Keratinocyte (primary cell): ENCODE data around the gene UNKL. TPM values are rescaled to one million over a fixed set of nuclear protein-coding genes. Genes with fewer than 3 reads are reported as not detected.

Experiments used
- DNase-seq: peaks from one replicate; pipeline ENCODE4 v3.0.0-alpha.2; 2011; ENCODE audit warnings: low read depth, missing footprints, low spot score
- FAIRE-seq: peaks from 2 replicates; lab custom pipeline; 2011; peaks lifted over from hg19 to GRCh38; lab: Jason Lieb, UNC
- H2AFZ ChIP-seq: 2 replicates; pipeline ENCODE4 v1.6.0; 2012; ENCODE audit warnings: low read length, control low read depth, inconsistent platforms; ENCODE audit not compliant: control insufficient read depth
- H3K27ac ChIP-seq: 2 replicates; pipeline ENCODE4 v1.5.1; 2011; ENCODE audit warnings: low read length; ENCODE audit not compliant: control insufficient read depth, insufficient read depth
- H3K27me3 ChIP-seq: 3 replicates; pipeline ENCODE4 v1.6.0; 2011; ENCODE audit warnings: low read length; ENCODE audit not compliant: control insufficient read depth, insufficient read depth; ENCODE audit errors: extremely low read depth
- H3K36me3 ChIP-seq, 2 experiments: 2 replicates in 1 of 2; 3 replicates in 1 of 2; pipeline ENCODE4 v1.5.1; 2011; ENCODE audit warnings: low read length in 2 of 2, mild to moderate bottlenecking in 1 of 2; ENCODE audit not compliant: control insufficient read depth in 2 of 2, insufficient read depth in 2 of 2; ENCODE audit errors: extremely low read depth in 1 of 2
- H3K4me1 ChIP-seq: 3 replicates; pipeline ENCODE4 v1.5.1; 2011; ENCODE audit warnings: low read length; ENCODE audit not compliant: control insufficient read depth, insufficient read depth; ENCODE audit errors: extremely low read depth
- H3K4me2 ChIP-seq: 3 replicates; pipeline ENCODE4 v1.6.0; 2011; ENCODE audit warnings: low read depth, low read length; ENCODE audit not compliant: control insufficient read depth, insufficient read depth; ENCODE audit errors: extremely low read depth
- H3K4me3 ChIP-seq, 3 experiments: fragments of 200-600 bp in 1 of 3; sonication (generic) in 1 of 3; 2 replicates in 2 of 3; 3 replicates in 1 of 3; pipeline ENCODE4 v1.5.1; 2011 to 2016; ENCODE audit warnings: low read length in 3 of 3, mild to moderate bottlenecking in 3 of 3, control low read depth in 2 of 3, inconsistent platforms in 1 of 3, low read depth in 1 of 3, mixed read lengths in 1 of 3, mixed run types in 1 of 3, moderate library complexity in 1 of 3; ENCODE audit not compliant: control insufficient read depth in 2 of 3, insufficient read depth in 2 of 3; ENCODE audit errors: extremely low read depth in 1 of 3
- H3K79me2 ChIP-seq: 2 replicates; pipeline ENCODE4 v1.6.0; 2012; ENCODE audit warnings: low read length; ENCODE audit not compliant: control insufficient read depth, insufficient read depth
- H3K9ac ChIP-seq: 3 replicates; pipeline ENCODE4 v1.6.0; 2011; ENCODE audit warnings: low read length; ENCODE audit not compliant: control insufficient read depth, insufficient read depth; ENCODE audit errors: extremely low read depth
- H3K9me1 ChIP-seq: 3 replicates; pipeline ENCODE4 v1.6.0; 2011; ENCODE audit warnings: low read length; ENCODE audit not compliant: control insufficient read depth, insufficient read depth; ENCODE audit errors: extremely low read depth
- H3K9me3 ChIP-seq: 2 replicates; pipeline ENCODE4 v1.5.1; 2012; ENCODE audit warnings: low read depth, low read length; ENCODE audit not compliant: control insufficient read depth
- H4K20me1 ChIP-seq: 3 replicates; pipeline ENCODE4 v1.6.0; 2011; ENCODE audit warnings: low read length; ENCODE audit not compliant: control insufficient read depth, insufficient read depth; ENCODE audit errors: extremely low read depth
- EZH2 ChIP-seq: IDR thresholded peaks from one replicate; pipeline ENCODE4 v1.6.1; 2012; ENCODE audit warnings: inconsistent platforms, mild to moderate bottlenecking, low read length, moderate library complexity
- dilution Hi-C: fragments of 300-500 bp; cut with MboI; formaldehyde crosslinking; loops from one replicate; pipeline ENCODE4 v1.7.0; 2020; ENCODE audit warnings: low sequenced_read_pairs; ENCODE audit not compliant: extremely low pct_ligation_motif_present
- polyA plus RNA-seq, 5 experiments: library from polyadenylated mRNA; depleted of rRNA in 3 of 5; stranded (reverse) in 3 of 5; stranded (forward) in 1 of 5; unstranded in 1 of 5; fragments of >200 nt; gene quantifications; 1 replicate in 1 of 5; 2 replicates in 3 of 5; 3 replicates in 1 of 5; pipeline versions ENCODE4 v1.2.1 to v1.2.3, GENCODE V29; 2011 to 2012; ENCODE audit warnings: missing spikeins in 2 of 5, low read depth in 1 of 5, low replicate concordance in 1 of 5
- TF ChIP-seq, protein P1 (sequence below), 3 experiments: IDR thresholded peaks in 1 of 3; conservative IDR thresholded peaks in 1 of 3; optimal IDR thresholded peaks in 1 of 3; 2 replicates in 2 of 3; 3 replicates in 1 of 3; pipeline versions ENCODE3 to v1.5.1; 2011; ENCODE audit warnings: low read length in 3 of 3, mild to moderate bottlenecking in 3 of 3, moderate library complexity in 2 of 3, control low read depth in 1 of 3, inconsistent platforms in 1 of 3; ENCODE audit not compliant: insufficient read depth in 2 of 3; ENCODE audit errors: extremely low read depth in 1 of 3

The UNKL gene
- polyA plus RNA-seq, 1 donor (not counting 4 experiments of a cell fraction or from before 2014, with no cell fraction given) = 2.3 TPM

DNA sequence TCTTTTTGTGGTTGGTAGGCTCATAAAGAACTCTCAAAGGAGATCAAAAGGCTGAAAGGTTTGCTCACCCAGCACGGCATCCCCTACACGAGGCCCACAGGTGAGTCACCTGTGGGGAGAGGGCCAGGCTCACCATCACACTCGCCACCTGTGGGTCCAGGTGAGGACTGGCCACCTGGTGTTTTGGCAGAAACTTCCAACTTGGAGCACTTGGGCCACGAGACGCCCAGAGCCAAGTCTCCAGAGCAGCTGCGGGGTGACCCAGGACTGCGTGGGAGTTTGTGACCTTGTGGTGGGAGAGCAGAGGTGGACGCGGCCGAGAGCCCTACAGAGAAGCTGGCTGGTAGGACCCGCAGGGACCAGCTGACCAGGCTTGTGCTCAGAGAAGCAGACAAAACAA is 51.7 kb downstream of the UNKL start:
- Histone ChIP-seq H3K36me3 (peaks cover 12 to 24% of the 10 kb centered on the region in 2 experiments), H3K27me3 (no peaks in the 10 kb centered on the region), H3K79me2 (peaks cover 11% of the 10 kb centered on the region), H2AFZ (no peak overlapping the region), H3K4me1 (no peaks in the 10 kb centered on the region), H3K4me2 (no peak overlapping the region), H3K27ac (no peak overlapping the region), H3K4me3 (no peak overlapping the region), H3K9ac (no peak overlapping the region), H3K9me3 (no peaks in the 10 kb centered on the region), H4K20me1 (no peaks in the 10 kb centered on the region), H3K9me1 (no peaks in the 10 kb centered on the region)
- dilution Hi-C loops = no loop called here
- no peak for DNase-seq
- no peak for FAIRE-seq
- no peak for TF ChIP-seq EZH2
- TF ChIP-seq, protein P1, sequence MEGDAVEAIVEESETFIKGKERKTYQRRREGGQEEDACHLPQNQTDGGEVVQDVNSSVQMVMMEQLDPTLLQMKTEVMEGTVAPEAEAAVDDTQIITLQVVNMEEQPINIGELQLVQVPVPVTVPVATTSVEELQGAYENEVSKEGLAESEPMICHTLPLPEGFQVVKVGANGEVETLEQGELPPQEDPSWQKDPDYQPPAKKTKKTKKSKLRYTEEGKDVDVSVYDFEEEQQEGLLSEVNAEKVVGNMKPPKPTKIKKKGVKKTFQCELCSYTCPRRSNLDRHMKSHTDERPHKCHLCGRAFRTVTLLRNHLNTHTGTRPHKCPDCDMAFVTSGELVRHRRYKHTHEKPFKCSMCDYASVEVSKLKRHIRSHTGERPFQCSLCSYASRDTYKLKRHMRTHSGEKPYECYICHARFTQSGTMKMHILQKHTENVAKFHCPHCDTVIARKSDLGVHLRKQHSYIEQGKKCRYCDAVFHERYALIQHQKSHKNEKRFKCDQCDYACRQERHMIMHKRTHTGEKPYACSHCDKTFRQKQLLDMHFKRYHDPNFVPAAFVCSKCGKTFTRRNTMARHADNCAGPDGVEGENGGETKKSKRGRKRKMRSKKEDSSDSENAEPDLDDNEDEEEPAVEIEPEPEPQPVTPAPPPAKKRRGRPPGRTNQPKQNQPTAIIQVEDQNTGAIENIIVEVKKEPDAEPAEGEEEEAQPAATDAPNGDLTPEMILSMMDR (optimal IDR thresholded peaks at IDR 0.05 in 1 of 3, IDR thresholded peaks at IDR 0.05 in 1 of 3, conservative IDR thresholded peaks at IDR 0.05 in 1 of 3; ENCODE audit: extremely low read depth in 1 of 3, insufficient read depth in 2 of 3, low read length in 3 of 3) = no peak

DNA sequence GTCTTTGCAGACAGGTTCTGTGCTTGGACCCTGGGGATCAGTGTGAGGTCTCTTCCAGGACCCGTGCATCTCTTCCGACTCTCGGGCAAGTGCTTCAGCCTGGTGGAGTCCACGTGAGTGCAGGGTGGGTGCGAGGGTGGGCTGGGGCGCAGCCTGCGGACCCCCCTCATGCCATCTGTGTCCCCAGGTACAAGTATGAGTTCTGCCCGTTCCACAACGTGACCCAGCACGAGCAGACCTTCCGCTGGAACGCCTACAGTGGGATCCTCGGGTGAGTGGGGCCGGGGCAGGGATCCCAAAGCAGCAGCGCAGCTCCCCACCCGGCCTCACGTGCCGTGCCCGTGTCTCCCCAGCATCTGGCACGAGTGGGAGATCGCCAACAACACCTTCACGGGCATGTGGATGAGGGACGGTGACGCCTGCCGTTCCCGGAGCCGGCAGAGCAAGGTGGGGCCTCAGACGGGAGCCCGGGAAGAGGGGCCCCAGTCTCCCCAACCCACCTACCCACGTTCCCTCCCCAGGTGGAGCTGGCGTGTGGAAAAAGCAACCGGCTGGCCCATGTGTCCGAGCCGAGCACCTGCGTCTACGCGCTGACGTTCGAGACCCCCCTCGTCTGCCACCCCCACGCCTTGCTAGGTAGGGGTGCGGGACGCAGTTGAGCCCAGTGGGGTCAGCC is 52.7 kb downstream of the UNKL start:
- FAIRE-seq (no peak), DNase-seq (no peak)
- H3K27ac ChIP-seq = no peak overlapping the region
- H3K4me1 ChIP-seq = no peaks in the 10 kb centered on the region
- H3K36me3 ChIP-seq = peaks cover 12 to 22% of the 10 kb centered on the region in 2 experiments
- H3K9ac ChIP-seq = no peak overlapping the region
- no peaks in the 10 kb centered on the region for H3K9me1 ChIP-seq
- H3K4me2 ChIP-seq = no peak overlapping the region
- no peak overlapping the region for H3K4me3 ChIP-seq
- H3K27me3 ChIP-seq = no peaks in the 10 kb centered on the region
- H2AFZ ChIP-seq = no peak overlapping the region
- no peak for TF ChIP-seq EZH2
- TF ChIP-seq, protein P1 (optimal IDR thresholded peaks at IDR 0.05 in 1 of 3, IDR thresholded peaks at IDR 0.05 in 1 of 3, conservative IDR thresholded peaks at IDR 0.05 in 1 of 3; ENCODE audit: extremely low read depth in 1 of 3, insufficient read depth in 2 of 3, low read length in 3 of 3) = no peak
- dilution Hi-C loops = no loop called here
- H3K9me3 ChIP-seq = no peaks in the 10 kb centered on the region
- H4K20me1 ChIP-seq = no peaks in the 10 kb centered on the region
- peaks cover 16% of the 10 kb centered on the region for H3K79me2 ChIP-seq
